Myocyte (in vitro differentiated cells): ENCODE data around the gene N4BP2L1. TPM values are rescaled to one million over a fixed set of nuclear protein-coding genes. Genes with fewer than 3 reads are reported as not detected.

Experiments
- DNase-seq: peaks from one replicate; pipeline ENCODE4 v3.0.0-alpha.2; 2012; ENCODE audit warnings: low read depth
- total RNA-seq: library from RNA; depleted of rRNA; stranded (reverse); fragments of >200 nt; gene quantifications from 2 replicates; pipeline ENCODE4 v1.2.3, GENCODE V29; 2014

The N4BP2L1 gene
- total RNA-seq, 1 donor from 2014 or later: 2.4 TPM

GRCh38 chr13:32432856-32433255 is 4.9 kb upstream of the N4BP2L1 start:
- peak; percentile 78 for DNase-seq

- no peak for DNase-seq
Measured at GRCh38 chr13:32431361-32431760, 3.4 kb upstream of the N4BP2L1 start.

- DNase-seq: peak; percentile 92
Measured at GRCh38 chr13:32430018-32430747, 2.3 kb upstream of the N4BP2L1 start.

GRCh38 chr13:32429433-32429909 is 1.5 kb upstream of the N4BP2L1 start:
- no peak for DNase-seq

- DNase-seq: no peak
Measured at GRCh38 chr13:32428581-32429432, 877 bp upstream of the N4BP2L1 start.

GRCh38 chr13:32426990-32427851 is 709 bp downstream of the N4BP2L1 start:
- DNase-seq: no peak

- peak; percentile 30 for DNase-seq
Measured at GRCh38 chr13:32426191-32426989, 1.5 kb downstream of the N4BP2L1 start.

GRCh38 chr13:32425158-32425557 is 2.8 kb downstream of the N4BP2L1 start:
- DNase-seq: no peak

GRCh38 chr13:32423592-32423991 is 4.3 kb downstream of the N4BP2L1 start:
- no peak for DNase-seq

- no peak for DNase-seq
Measured at GRCh38 chr13:32419862-32420261, 8.1 kb downstream of the N4BP2L1 start.

- no peak for DNase-seq
Measured at GRCh38 chr13:32417995-32418394, 9.9 kb downstream of the N4BP2L1 start.

- DNase-seq: no peak
Measured at GRCh38 chr13:32415019-32415418, 12.9 kb downstream of the N4BP2L1 start.

- DNase-seq: no peak
Measured at GRCh38 chr13:32414580-32414979, 13.3 kb downstream of the N4BP2L1 start.

- no peak for DNase-seq
Measured at GRCh38 chr13:32413284-32413683, 14.6 kb downstream of the N4BP2L1 start.

GRCh38 chr13:32409561-32410421 is 18.1 kb downstream of the N4BP2L1 start:
- DNase-seq: peak; percentile 68

- no peak for DNase-seq
Measured at GRCh38 chr13:32409001-32409313, 19.0 kb downstream of the N4BP2L1 start.

GRCh38 chr13:32408296-32409000 is 19.5 kb downstream of the N4BP2L1 start:
- no peak for DNase-seq

GRCh38 chr13:32407854-32408253 is 20.1 kb downstream of the N4BP2L1 start:
- DNase-seq: no peak

GRCh38 chr13:32403108-32403507 is 24.8 kb downstream of the N4BP2L1 start:
- no peak for DNase-seq
